ENCODE data around the gene PHACTR2. TPM values are rescaled to one million over a fixed set of nuclear protein-coding genes. Genes with fewer than 3 reads are reported as not detected.

The PHACTR2 gene
- total RNA-seq, 1 experiment from 2014 or later: 27.6 TPM

- H3K27ac ChIP-seq (ENCODE audit: low read depth, low read length): no peak overlapping the region
- H3K4me1 ChIP-seq (ENCODE audit: control insufficient read depth in 1 of 2, insufficient read depth in 2 of 2, low read length in 2 of 2): 0 out of 4 replicates have a peak, but pooled peaks cover 0 to 6% of the 10 kb centered on the region in 2 experiments
- no peaks in the 10 kb centered on the region; the same call in 1 of the 2 replicates for H3K79me2 ChIP-seq (ENCODE audit: insufficient read depth, low read length)
- H3K27me3 ChIP-seq (ENCODE audit: insufficient read depth, low read length): no peaks in the 10 kb centered on the region
- ChIA-PET RAD21 (ENCODE audit: low non-redundant PET in 1 of 2, low total read pairs in 2 of 2, uncharacterized antibody in 2 of 2, unreplicated experiment in 2 of 2) (no interaction called here), POLR2A (no interaction called here), CTCF (no interaction called here)
- no peaks in the 10 kb centered on the region for H3K9me3 ChIP-seq (ENCODE audit: control insufficient read depth in 1 of 2, insufficient read depth in 1 of 2, low read depth in 1 of 2, low read length in 2 of 2)
- intact Hi-C loops (cut with micrococcal nuclease): no loop called here
- TF ChIP-seq EZH2phosphoT487 (IDR thresholded peaks at IDR 0.05; ENCODE audit: borderline replicate concordance) (no peak), FOSL1 (IDR thresholded peaks at IDR 0.05; ENCODE audit: low read depth) (no peak), SIN3A (IDR thresholded peaks at IDR 0.05; ENCODE audit: low read depth) (no peak), ZBTB33 (IDR thresholded peaks at IDR 0.05; ENCODE audit: extremely low read depth, insufficient replicate concordance, low read length) (no peak), POLR2A (IDR thresholded peaks at IDR 0.05; ENCODE audit: borderline replicate concordance, extremely low read depth, insufficient read depth, insufficient read length) (no peak), CTCF (IDR thresholded peaks at IDR 0.05 in 2 of 3, conservative IDR thresholded peaks at IDR 0.05 in 1 of 3; ENCODE audit: borderline replicate concordance in 1 of 3, insufficient read depth in 1 of 3, low read depth in 2 of 3, low read length in 2 of 3) (no peak), EZH2 (IDR thresholded peaks at IDR 0.05) (no peak), JUND (IDR thresholded peaks at IDR 0.05) (no peak), MAX (IDR thresholded peaks at IDR 0.05) (no peak), POLR2AphosphoS5 (IDR thresholded peaks at IDR 0.05; ENCODE audit: low read depth, low read length) (no peak), SRF (IDR thresholded peaks at IDR 0.05; ENCODE audit: low read depth) (no peak), RAD21 (IDR thresholded peaks at IDR 0.05; ENCODE audit: low read depth) (no peak), EGR1 (IDR thresholded peaks at IDR 0.05; ENCODE audit: low read depth) (no peak), YY1 (IDR thresholded peaks at IDR 0.05; ENCODE audit: extremely low read depth, insufficient replicate concordance, low read depth, low read length) (no peak)
- no peak overlapping the region for H3K4me3 ChIP-seq (replicated peaks in 1 of 2; ENCODE audit: low read depth in 1 of 2, low read length in 2 of 2)
- no peaks in the 10 kb centered on the region for H4K20me1 ChIP-seq (ENCODE audit: insufficient read depth)
- H3K9me2 ChIP-seq (ENCODE audit: insufficient read depth): no peaks in the 10 kb centered on the region
- H3K9ac ChIP-seq (ENCODE audit: low read length): no peak overlapping the region
- BruUV-seq (replicated peaks): no TSS peak
- ATAC-seq: no peak
- no peak for DNase-seq (ENCODE audit: low read depth, low spot score)
- H2AFZ ChIP-seq (ENCODE audit: low read depth, low read length, poor library complexity, severe bottlenecking): no peak overlapping the region
- H3K4me2 ChIP-seq (ENCODE audit: low read length): no peak overlapping the region
- no peaks in the 10 kb centered on the region for H3K36me3 ChIP-seq (ENCODE audit: control insufficient read depth in 1 of 2, insufficient read depth in 2 of 2, low read length in 2 of 2)
Measured at GRCh38 chr6:143697076-143697800, 19.5 kb downstream of the PHACTR2 start.
